ENCODE data around the gene ZNF827.

The ZNF827 gene

DNA sequence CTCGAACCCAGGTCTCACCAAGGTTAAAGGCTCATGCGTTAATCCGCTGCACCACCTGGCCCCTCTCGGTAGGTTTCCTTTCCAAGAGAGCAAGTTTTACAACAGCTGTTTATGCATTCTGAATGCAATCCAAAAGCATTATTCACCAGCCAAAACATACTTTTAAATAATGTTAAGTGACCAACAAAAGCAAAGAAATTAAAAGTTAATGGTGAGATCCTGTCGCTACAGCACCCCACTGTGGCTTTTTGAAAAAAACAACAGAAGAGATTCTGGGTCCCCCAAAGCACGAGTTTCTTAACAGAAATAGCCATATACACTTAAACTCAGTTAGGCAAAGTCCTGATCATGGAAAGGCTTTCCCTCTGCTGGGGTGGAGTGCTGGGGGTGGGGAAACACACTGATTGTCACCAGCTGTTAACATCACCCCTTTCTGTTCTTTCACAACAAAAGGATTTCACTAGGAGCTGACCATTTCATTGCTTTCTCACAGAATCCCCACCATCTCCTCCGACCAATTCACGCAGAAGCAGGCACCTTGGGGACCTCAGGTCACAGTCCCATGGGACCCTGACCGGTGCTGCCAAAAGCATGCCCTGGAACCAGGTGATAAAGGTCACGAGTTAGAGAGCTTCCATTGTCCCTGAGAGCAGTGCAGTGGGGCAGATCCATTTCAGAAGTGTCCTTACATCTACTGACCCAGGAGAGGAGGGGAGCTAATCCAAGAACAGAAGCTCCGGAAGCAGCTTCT is 51.2 kb downstream of the ZNF827 start:
- no peak for DNase-seq

DNA sequence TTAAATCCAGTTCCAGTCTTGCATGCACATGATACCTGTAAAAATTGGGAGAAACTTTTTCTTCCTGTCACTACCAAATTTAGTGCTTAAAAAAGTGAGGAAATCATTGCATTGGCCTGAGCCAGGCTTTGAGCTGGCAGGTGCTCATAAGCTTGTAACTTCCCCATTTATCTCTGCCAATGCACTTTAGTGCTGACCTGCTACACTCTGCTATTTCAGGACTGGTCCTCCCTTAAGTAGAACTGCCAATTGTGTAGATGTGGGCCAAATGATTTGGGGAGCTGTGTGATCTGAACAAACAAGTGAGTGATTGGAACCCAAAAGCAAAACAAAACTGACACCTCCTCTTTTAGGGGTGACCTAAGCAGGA is 51.8 kb downstream of the ZNF827 start:
- no peak for DNase-seq

DNA sequence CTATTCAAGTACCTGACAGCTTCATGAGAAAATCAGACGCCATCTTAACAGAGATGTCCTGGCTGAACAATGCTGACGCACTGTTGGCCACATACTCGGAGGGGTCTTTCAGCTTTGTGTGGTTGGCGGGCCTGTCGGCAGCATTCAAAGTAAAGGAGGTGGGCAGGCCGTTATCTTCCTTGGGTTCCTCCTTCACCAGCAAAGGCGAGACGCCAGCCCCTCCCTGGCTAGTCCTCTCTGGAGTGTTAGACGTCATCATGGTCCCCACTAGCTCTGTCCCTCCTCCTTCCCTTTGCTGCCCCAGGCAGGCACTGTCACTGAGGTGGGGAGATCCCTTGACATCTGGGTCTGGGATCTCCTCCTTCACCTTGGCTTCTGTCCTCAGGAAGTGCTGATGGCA is 53.0 kb downstream of the ZNF827 start:
- DNase-seq: no peak

DNA sequence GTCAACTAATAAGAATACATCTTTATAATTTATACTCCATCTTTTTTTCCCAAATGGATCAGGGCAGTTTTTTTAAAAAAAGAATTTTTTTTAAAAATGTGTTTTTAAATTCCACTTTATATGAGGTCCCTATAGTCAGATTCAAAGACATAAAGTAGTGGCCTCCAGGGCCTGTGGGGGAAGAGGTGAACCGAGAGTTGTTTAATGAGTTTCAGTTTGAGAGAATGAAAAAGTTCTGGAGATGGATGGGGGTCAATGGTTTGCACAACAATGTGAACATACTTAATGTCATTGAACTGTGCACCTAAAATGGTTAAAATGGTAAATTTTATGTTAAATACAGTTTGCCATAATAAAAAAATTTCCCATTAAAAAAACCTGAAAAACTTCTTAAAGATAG is 53.8 kb downstream of the ZNF827 start:
- no peak for DNase-seq

DNA sequence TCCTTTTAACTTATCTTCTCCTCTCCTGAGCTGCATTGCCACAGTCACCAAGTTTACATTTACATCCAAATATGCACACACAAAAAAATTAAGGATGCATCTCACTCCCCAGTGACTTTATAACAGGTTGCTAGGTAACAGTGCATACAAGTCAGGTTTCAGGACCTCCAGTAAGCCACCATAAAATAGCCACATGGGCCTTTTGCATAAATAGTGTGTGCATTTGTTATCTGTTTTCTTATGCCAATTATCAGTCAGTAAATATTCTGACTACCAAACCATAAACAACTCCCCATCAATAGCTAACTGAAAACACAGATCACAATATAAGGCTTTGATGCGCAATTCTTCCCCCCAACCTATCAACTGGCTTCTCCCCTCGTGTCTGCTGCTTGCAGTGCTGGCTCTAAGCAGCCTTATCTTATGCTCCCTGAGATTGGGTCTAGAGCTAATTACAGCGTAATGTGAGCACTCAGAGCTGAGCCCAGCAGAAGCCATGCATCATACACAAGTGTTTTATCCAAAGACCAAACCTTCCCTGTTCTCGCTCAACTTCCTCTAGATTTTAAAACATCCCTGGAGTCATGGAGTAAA is 55.4 kb downstream of the ZNF827 start:
- DNase-seq: no peak

DNA sequence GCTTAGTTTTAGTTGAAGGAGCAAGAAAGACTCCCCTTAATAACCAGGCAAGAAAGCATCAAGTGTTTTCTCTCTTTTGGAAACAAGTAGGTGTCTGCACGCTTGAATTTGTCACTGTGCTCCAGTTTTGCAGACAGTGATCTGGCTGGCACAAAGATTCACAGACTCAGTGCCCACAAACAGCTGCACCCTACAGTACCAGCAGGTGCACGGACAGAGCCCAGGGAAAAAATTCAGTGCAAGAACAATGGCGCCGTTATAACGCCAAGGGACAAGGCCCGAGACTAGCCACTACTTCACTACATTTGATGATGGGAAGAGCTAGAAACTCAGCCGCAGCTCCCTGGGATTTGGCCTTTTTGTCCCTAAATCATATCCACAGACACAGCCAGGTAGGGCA is 56.0 kb downstream of the ZNF827 start:
- DNase-seq: no peak

DNA sequence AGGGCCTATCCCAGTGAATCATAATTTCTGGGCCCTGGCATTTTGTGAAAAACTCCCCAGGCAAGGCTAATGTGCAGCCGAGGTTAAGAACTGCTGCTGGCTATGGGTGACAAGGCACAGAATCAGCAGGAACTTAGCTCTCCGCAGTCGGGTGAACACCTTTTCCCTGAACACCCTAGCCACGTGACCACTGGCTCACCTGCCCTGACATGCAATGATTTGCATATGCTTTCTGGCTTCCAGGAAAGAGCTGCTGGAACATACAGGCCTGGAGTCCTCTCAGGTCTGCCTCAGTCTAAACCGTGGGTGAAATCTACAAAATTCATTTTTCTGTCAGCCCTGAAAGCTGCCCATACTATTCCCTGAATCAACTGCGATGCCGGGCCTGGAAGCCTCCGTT is 56.6 kb downstream of the ZNF827 start:
- no peak for DNase-seq

DNA sequence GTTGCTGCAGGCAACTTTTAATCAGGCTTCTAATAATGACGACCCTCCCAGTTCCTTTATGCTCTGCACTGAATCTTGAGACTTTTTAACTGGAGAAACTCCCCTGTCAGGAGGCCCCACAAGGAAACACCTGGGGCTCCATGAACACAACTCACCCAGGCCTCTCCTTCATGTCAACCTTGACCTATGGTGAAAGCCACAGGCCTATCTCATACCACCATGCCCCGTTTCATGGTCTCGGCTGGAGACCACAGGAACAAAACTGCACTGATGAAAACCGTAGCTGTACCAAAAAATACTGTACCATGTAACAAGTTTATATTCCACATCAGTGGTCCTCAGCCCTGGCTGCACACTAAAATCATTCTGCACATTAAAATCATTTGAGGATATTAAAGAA is 57.0 kb downstream of the ZNF827 start:
- no peak for DNase-seq

DNA sequence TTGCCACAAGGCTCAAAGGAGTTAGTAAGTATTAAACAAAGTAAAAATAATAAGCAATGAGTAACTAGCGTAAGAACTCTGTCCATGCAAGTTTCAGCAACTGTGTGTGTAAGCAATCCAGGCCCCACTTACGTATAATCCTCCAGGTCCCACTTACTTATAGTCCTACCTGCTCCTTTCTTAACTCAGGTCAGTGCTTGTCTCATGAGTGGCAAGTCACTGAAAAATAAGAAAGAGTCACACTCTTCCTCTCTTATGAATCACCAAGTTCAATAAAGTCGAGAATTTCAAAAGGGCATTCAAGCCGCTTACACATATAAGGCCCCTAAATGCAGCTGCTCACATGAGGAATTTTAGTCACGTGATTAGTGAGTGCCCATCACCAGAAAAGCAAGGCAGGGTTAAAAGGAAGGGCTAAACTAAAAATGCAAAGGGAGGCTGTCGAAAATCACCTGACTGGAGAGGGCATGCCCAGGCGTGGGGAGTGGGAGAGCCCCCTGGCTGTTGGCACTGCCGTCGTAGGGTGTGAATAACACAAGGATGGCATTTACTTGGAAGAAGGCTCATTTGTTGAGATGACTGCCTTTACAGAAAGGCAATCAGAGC is 58.2 kb downstream of the ZNF827 start:
- no peak for DNase-seq

DNA sequence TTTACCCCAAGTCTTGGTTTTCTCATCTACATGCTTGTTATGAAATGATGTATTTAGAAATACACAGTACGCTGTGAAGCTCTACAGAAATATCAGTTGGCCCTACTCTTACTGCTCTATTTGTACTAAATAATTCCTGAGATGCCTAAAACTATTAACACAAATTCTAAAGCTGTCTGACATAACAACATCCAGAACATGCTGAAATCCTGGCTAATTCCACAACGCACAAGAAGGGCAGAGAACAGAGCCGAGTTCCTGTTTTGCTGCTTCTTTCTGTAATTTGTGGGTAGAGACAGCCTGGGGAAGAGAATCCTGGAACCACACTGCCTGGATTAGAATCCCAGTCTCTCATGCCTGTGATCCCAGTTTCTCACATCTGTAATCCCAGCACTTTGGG is 59.0 kb downstream of the ZNF827 start:
- no peak for DNase-seq

DNA sequence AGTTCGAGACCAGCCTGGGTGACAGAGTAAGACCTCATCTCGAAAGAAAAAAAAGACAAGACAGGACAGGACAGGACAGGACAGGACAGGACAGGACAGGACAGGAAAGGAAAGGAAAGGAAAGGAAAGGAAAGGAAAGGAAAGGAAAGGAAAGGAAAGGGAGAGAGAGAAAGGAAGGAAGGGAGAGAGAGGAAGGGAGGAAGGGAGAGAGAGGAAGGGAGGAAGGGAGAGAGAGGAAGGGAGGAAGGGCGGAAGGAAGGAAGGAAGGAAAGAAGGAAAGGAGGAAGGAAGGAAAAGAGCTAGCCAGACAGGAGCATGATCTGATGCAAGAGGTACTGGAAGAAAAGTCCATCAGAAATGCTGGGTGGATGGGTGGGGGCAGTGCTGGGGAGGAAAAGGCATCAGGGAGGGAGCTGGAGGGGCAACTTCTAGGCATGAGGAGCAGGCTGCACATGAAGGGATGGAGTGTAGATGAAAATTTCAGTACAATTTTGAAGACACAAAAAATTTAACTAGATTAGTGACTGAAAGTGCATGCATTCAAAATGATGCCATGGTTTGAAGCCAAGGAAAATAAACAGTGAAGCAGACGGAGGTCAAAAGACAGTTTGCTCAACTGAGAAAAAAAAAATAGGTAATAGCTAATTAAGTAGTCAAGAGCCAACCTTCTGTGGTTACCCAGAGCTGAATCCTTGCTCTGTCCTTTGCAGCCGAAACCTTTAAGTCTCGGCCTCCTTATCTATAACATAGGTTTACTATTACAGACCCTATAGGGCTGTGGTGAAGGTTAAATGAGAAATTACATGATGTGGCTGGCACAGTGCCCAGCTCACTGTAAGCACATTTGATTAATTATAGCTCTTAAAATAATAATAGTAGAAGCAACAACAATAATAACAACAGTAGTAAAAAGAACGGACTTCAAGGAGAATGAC is 59.9 kb downstream of the ZNF827 start:
- no peak for DNase-seq

DNA sequence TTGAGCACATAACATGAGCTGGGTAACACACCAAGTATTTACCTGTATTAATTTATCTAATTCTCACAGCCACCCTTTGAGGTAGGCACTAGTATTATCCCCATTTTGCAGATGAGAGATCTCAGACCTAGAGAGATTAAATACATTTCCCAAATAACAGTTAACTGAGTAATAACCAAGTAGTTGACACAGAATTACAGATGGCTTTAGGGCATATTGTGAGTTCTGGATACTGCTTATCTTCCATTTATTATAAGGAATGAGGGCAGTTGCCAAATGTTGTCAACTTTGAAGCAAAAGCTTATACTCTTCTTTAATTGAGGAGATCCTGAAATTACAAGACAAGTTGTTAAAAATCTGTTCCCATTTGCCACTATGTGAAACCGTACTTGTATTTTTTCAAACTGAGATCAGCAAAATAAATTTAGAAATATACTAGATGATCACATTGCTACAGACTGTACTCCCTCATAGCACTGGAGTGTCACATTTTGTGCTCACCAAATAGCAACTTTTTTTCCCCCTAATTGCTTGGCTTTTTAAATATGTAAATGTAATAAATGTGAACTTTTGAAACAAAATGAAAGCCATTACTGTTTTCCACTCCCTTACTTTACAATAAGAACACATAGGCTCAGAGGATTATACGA is 62.0 kb downstream of the ZNF827 start:
- no peak for DNase-seq

DNA sequence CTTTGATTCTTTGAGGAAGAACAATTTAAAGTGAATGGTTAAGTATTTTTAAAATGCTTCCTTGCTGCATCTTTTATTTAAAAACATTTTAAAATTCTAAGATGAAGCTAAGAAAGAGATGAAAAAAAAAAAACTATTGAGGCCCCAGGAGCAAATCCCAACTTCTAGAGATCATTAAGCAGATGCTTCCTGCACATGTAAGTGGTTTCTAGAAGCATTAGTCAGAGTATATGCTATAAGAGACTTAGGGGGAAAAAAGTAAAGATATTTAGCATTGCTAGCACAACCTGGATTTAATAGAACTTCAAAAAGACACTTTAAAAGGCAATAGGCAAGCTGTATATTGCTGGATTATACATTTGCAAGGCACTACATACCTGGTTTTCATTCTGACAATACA is 64.7 kb downstream of the ZNF827 start:
- DNase-seq: no peak

DNA sequence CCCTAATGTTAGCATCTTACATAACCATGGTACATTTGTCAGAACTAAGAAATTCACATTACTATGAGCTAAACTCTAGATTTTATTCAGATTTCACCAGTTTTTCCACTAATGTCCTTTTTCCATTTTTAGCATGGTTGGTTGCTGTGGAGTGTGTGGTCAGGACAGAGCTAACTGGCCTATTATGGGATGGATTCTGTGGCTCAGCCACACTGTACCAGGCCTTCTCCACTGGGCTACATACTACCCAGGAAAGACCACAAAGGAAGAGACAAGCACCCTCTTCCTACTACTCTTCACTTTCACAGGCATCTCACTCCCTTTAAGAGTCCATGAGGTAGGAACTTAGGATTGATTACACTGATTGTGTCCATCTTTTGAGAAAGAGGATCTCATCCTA is 67.4 kb downstream of the ZNF827 start:
- no peak for DNase-seq

DNA sequence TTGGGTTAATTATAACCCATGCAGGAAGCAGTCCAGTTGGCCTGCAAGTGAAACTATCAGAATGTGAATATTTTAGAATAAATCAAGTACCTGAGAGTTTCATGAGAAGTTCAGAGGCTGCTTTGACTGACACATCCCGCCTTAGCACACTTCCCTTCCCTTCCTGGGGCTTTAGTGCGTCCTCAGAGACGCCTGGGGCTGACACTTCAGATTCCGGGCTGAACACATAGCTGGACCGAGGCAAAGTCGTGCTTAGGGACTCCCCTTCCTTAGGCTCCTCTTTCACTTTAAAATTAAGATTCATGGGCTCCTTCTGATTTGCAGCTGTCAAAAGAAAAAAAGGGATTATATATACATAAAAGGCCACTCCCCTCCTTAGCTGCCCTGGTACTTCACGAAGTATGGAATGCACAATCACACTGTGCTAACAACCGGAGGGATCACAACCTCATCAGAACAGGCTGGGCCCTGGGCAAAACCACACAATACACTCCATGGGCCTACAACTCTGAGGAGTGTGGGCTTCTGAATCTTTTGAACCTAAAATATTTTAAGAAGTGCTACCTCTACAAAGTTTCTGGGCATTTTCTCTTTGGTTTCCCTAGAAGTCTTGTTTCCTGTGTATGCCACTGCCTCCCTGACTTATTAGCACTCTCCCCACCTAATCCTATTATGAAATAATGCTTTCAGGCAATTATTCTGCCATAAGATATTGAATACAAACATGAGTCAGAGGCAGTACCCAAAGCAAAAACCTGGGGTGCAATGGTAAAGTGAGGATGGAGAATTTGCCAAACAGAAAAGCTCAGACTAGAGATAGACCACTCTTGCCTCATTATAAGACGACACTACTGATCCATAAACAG is 68.2 kb downstream of the ZNF827 start:
- no peak for DNase-seq

DNA sequence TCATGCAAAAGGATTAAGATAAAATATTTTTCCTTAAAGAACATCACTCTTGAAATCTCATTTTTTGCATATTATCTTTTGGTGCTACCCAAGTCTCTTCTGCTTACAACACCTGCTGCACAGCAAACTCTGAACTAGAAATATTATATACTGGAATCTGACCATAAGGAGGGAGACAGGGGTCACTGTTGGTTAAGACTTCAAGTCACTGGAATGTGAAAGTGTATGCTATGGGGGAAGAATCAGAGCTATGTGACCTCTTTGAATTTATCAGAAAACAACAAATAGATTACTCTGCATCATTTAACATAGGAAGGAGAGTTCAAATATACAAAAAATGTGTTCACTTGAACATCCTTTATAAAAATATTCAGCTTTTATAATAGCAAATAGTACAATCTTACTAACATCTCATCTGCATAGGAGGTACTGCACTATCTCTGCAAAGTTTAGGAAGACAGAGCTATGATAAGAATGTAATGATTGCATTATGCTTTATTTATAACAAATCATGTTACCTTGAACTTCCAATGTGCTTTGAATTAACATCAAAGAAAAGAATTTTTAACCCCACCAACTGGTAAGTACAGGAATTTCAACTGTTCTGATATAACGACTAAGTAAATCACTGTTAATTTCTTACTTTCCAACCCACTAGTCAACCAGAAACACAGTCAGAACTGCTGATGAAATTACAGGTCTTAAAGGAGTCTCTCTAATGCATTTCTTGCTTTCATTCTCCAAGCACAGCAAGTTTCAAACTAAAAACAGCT is 69.8 kb downstream of the ZNF827 start:
- no peak for DNase-seq

DNA sequence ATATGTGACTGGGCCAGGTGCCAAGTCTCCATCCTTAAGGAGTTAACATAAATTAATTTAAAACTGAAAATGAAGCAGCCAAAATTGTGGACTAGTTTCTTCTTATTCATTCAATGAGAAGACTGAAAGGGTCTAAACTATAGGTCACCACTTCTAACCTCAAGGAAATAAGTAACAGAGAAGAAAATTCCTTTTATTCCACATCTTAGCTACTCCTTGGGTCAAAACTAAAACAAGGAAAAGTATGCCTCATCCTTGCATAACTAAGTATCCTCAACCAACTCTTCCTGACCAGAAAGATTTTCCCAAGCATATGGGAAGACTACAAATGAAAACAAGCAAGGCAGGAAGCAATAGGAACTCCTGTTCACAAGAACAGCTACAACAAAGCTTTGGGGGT is 71.2 kb downstream of the ZNF827 start:
- no peak for DNase-seq

DNA sequence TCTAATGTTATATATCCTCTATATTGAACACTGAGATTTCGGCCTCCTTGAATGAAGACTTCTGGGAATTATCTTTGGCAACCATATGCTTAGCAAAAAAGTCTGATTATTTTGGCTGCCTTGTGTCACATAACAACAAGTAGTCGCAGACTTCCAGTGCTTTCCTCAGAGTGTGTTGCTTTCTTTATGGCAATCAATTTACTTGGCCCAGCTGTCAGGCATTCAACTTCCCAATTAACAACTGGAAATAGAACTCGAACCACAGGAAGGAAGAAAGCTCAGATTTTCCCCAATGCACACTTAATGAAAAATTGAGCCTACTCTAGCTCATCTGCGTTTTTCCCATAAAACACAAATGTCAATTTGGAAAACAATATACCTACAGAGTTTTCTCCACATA is 71.6 kb downstream of the ZNF827 start:
- no peak for DNase-seq

DNA sequence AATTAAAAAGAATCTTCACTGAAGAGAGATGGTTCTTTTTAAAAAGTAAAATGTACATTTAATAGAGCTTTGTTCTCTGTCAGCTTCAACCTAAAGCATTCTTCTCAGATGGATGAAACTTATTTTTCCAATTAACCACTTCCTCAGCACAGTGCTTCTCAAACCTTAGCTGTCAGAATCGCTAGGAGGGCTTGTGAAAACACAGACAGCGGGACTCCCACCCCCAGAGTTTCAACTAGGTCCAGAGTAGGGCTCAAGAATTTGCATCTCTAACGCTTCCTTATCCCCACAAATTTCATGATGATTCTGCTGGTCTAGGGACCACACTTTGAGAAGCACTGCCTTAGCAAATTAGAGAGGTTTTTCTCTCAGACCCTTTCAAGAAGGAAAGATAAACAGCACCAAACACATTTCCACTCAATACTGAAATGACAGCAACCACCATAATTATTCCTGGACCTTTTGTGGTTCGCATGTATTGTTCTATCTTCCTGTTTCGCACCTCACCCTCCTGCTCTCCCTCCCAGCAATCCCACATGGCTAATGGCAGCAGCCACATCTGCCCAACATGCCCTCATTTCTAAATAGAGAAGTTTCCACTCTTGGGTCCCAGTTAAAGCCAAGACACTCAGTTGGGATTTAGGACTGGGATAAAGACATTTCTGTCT is 73.2 kb downstream of the ZNF827 start:
- DNase-seq: no peak

DNA sequence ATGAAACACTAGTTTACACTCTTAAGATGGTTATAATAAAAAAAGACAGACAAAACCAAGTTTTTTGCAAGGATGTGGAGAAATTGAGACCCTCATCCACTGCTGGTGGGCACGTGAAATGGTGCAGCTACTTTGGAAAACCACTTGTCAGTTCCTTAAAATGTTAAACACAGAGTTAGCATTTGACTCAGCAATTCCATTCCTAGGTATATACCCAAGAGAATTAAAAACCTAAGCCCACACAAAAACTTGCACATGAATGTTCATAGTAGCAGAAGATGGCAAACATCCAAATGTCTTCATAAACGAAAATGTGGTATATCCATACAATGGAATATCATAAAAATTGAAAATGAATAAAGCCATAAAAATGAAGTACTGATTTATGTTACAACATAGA is 75.4 kb downstream of the ZNF827 start:
- DNase-seq: no peak

Measured in activated CD4-positive, alpha-beta T cell treated with anti-CD3 and anti-CD28 coated beads, Interleukin-2, amount 50 U/mL, for 48 hours (primary cell).